T-cell (primary cell): ENCODE results near the gene RNU6-9. TPM values are rescaled to one million over a fixed set of nuclear protein-coding genes. Genes with fewer than 3 reads are reported as not detected.
A peak's percentile ranks its signal among the peaks of the same experiment; 100 is the strongest.

Experiments
- ATAC-seq, 4 experiments: fragments of 200-7000 bp in 3 of 4; fragments of 150-1000 bp in 1 of 4; cut with Tn5 transposase; replicated peaks in 1 of 4; 1 replicate in 3 of 4; 2 replicates in 1 of 4; pipeline ENCODE4 v1.10.0; 2021; ENCODE audit warnings: moderate library complexity in 3 of 4, mild to moderate bottlenecking in 2 of 4, moderate number of reproducible peaks in 1 of 4
- CTCF ChIA-PET, 2 donors: fragments of 300-600 bp; sonication (Branson Sonifier 250); formaldehyde crosslinking; loops; one replicate each; lab custom pipeline; 2022; ENCODE audit warnings: antibody characterized with exemption in 2 of 2; lab: Charles Lee
- POLR2A ChIA-PET, 2 donors: fragments of 300-600 bp; sonication (Branson Sonifier 250); formaldehyde crosslinking; loops; one replicate each; lab custom pipeline; 2022; ENCODE audit warnings: antibody characterized with exemption in 2 of 2; lab: Charles Lee
- DNase-seq, 35 experiments: peaks; one replicate each; pipeline versions ENCODE4 v3.0.0 to v3.0.0-alpha.2; 2013 to 2023
- H3K27ac ChIP-seq: one replicate; pipeline ENCODE4 v1.5.1; 2013; ENCODE audit warnings: low read length
- H3K27me3 ChIP-seq, 2 experiments: replicated peaks in 1 of 2; 1 replicate in 1 of 2; 2 replicates in 1 of 2; pipeline versions ENCODE4 v1.6.1 to v1.7.0; 2013; ENCODE audit warnings: low read length in 1 of 2, mixed read lengths in 1 of 2; ENCODE audit not compliant: control insufficient read depth in 2 of 2, insufficient read depth in 2 of 2; ENCODE audit errors: extremely low read depth in 1 of 2
- H3K36me3 ChIP-seq, 2 donors: 1 replicate in 1 of 2; 2 replicates in 1 of 2; pipeline versions ENCODE4 v1.6.1 to v1.7.0; 2013; ENCODE audit warnings: low read length in 1 of 2; ENCODE audit not compliant: control insufficient read depth in 2 of 2, insufficient read depth in 1 of 2; ENCODE audit errors: extremely low read depth in 1 of 2
- H3K4me1 ChIP-seq, 2 experiments: 1 replicate in 1 of 2; 2 replicates in 1 of 2; pipeline versions ENCODE4 v1.6.1 to v1.7.0; 2013; ENCODE audit warnings: low read length in 2 of 2, mixed read lengths in 1 of 2; ENCODE audit not compliant: insufficient read depth in 2 of 2, control insufficient read depth in 1 of 2; ENCODE audit errors: extremely low read depth in 1 of 2
- H3K4me3 ChIP-seq, 2 donors: 1 replicate in 1 of 2; 2 replicates in 1 of 2; pipeline versions ENCODE4 v1.5.1 to v1.7.0; 2013; ENCODE audit warnings: mild to moderate bottlenecking in 2 of 2, low read length in 1 of 2, moderate library complexity in 1 of 2; ENCODE audit not compliant: control insufficient read depth in 1 of 2; ENCODE audit errors: extremely low read depth in 1 of 2
- H3K9me3 ChIP-seq: 2 replicates; pipeline ENCODE4 v1.7.0; 2013
- H3K27ac Mint-ChIP-seq, 2 donors: one replicate each; pipeline ENCODE4 v1.8.0; 2020 to 2021; ENCODE audit warnings: mild to moderate bottlenecking in 2 of 2, mixed read lengths in 2 of 2
- H3K27me3 Mint-ChIP-seq, 2 donors: one replicate each; pipeline ENCODE4 v1.8.0; 2021 to 2022; ENCODE audit warnings: mixed read lengths in 2 of 2
- H3K36me3 Mint-ChIP-seq: one replicate; pipeline ENCODE4 v1.8.0; 2021; ENCODE audit warnings: mixed read lengths
- H3K4me1 Mint-ChIP-seq, 3 donors: one replicate each; pipeline ENCODE4 v1.8.0; 2020 to 2022; ENCODE audit warnings: mixed read lengths in 3 of 3, mild to moderate bottlenecking in 1 of 3
- H3K4me3 Mint-ChIP-seq, 3 donors: one replicate each; pipeline ENCODE4 v1.8.0; 2020 to 2022; ENCODE audit warnings: mild to moderate bottlenecking in 3 of 3, mixed read lengths in 3 of 3, moderate library complexity in 3 of 3
- H3K9me3 Mint-ChIP-seq, 3 donors: one replicate each; pipeline ENCODE4 v1.8.0; 2020 to 2022; ENCODE audit warnings: mixed read lengths in 3 of 3
- WGBS: methylation state at CpG from one replicate; pipeline ENCODE4 v1.1.5; 2013; ENCODE audit warnings: missing lambda C conversion rate; ENCODE audit not compliant: insufficient coverage; 5-methylcytosine and 5-hydroxymethylcytosine counted together
- total RNA-seq, 35 experiments: library from RNA in 6 of 35; stranded (reverse) in 6 of 35; fragments of 120-200 nt in 1 of 35; gene quantifications; one replicate each; pipeline versions ENCODE4 v1.2.1 to v1.2.4 and lab custom pipeline; 2013 to 2026

Gene RNU6-9
- total RNA-seq, 5 donors from 2014 or later (not counting 1 experiment from before 2014, with no cell fraction given) = not detected

GRCh38 chr19:867301-867793 is 25.9 kb upstream of the RNU6-9 start:
- no peaks in the 10 kb centered on the region for H3K27me3 Mint-ChIP-seq
- DNase-seq (no peak), ATAC-seq (no peak)
- H3K4me1 ChIP-seq = peaks cover 6 to 37% of the 10 kb centered on the region in 2 experiments
- H3K4me3 Mint-ChIP-seq = no peak overlapping the region
- peaks cover 0 to 12% of the 10 kb centered on the region in 2 experiments for H3K27me3 ChIP-seq
- H3K4me1 Mint-ChIP-seq = peaks cover 25 to 30% (median 27%) of the 10 kb centered on the region in 3 donors
- peaks cover 0 to 23% of the 10 kb centered on the region in 2 donors for H3K36me3 ChIP-seq
- H3K9me3 Mint-ChIP-seq = no peaks in the 10 kb centered on the region
- ChIA-PET POLR2A (no interaction called here), CTCF (no interaction called here)
- peak overlapping the region; percentile 34 to 36 for H3K27ac Mint-ChIP-seq
- no peak overlapping the region for H3K4me3 ChIP-seq
- no peaks in the 10 kb centered on the region for H3K9me3 ChIP-seq
- no peak overlapping the region for H3K27ac ChIP-seq
- peaks cover 11% of the 10 kb centered on the region for H3K36me3 Mint-ChIP-seq
- WGBS = 93% methylated on average over 12 of the region's 16 CpGs

- no peak overlapping the region for H3K4me3 Mint-ChIP-seq
- H3K9me3 Mint-ChIP-seq = no peaks in the 10 kb centered on the region
- H3K27me3 Mint-ChIP-seq = no peaks in the 10 kb centered on the region
- H3K36me3 ChIP-seq = peaks cover 0 to 23% of the 10 kb centered on the region in 2 donors
- H3K27ac Mint-ChIP-seq = no peak overlapping the region
- H3K36me3 Mint-ChIP-seq = peaks cover 11% of the 10 kb centered on the region
- no peak overlapping the region for H3K4me3 ChIP-seq
- DNase-seq (no peak), ATAC-seq (no peak)
- ChIA-PET POLR2A (no interaction called here), CTCF (no interaction called here)
- 97% methylated on average over 36 of the region's 39 CpGs for WGBS
- no peak overlapping the region for H3K27ac ChIP-seq
- H3K27me3 ChIP-seq = peaks cover 0 to 6% of the 10 kb centered on the region in 2 experiments
- H3K4me1 Mint-ChIP-seq = peaks cover 23 to 28% (median 26%) of the 10 kb centered on the region in 3 donors
- no peaks in the 10 kb centered on the region for H3K9me3 ChIP-seq
- peaks cover 6 to 34% of the 10 kb centered on the region in 2 experiments for H3K4me1 ChIP-seq
Observed at GRCh38 chr19:867855-868457, 25.3 kb upstream of the RNU6-9 start.

GRCh38 chr19:868458-869244 is 24.6 kb upstream of the RNU6-9 start:
- no peak overlapping the region for H3K27ac Mint-ChIP-seq
- no peaks in the 10 kb centered on the region for H3K27me3 Mint-ChIP-seq
- ATAC-seq = no peak
- H3K27me3 ChIP-seq = peaks cover 0 to 2% of the 10 kb centered on the region in 2 experiments
- H3K9me3 ChIP-seq = no peaks in the 10 kb centered on the region
- H3K27ac ChIP-seq = no peak overlapping the region
- no peak for DNase-seq
- H3K4me1 Mint-ChIP-seq = peaks cover 16 to 22% (median 20%) of the 10 kb centered on the region in 3 donors
- H3K36me3 Mint-ChIP-seq = peaks cover 11% of the 10 kb centered on the region
- CTCF ChIA-PET = no interaction called here
- H3K4me1 ChIP-seq = peaks cover 2 to 32% of the 10 kb centered on the region in 2 experiments
- H3K36me3 ChIP-seq = peaks cover 2 to 23% of the 10 kb centered on the region in 2 donors
- POLR2A ChIA-PET = no interaction called here
- 93% methylated on average over 33 of the region's 34 CpGs for WGBS
- no peaks in the 10 kb centered on the region for H3K9me3 Mint-ChIP-seq
- no peak overlapping the region for H3K4me3 ChIP-seq
- H3K4me3 Mint-ChIP-seq = no peak overlapping the region

- no peak for ATAC-seq
- POLR2A ChIA-PET = no interaction called here
- CTCF ChIA-PET = no interaction called here
- no peaks in the 10 kb centered on the region for H3K27me3 Mint-ChIP-seq
- H3K27ac Mint-ChIP-seq = peak overlapping the region in 1 of 2 donors; percentile 66
- Histone ChIP-seq H3K27ac (no peak overlapping the region), H3K27me3 (no peaks in the 10 kb centered on the region), H3K9me3 (no peaks in the 10 kb centered on the region), H3K4me3 (no peak overlapping the region), H3K36me3 (peaks cover 4 to 23% of the 10 kb centered on the region in 2 donors), H3K4me1 (peaks cover 2 to 27% of the 10 kb centered on the region in 2 experiments)
- H3K4me3 Mint-ChIP-seq = peak overlapping the region in 1 of 3 donors; percentile 59
- H3K36me3 Mint-ChIP-seq = peaks cover 11% of the 10 kb centered on the region
- no peak for DNase-seq
- peaks cover 10 to 18% (median 17%) of the 10 kb centered on the region in 3 donors for H3K4me1 Mint-ChIP-seq
- 89% methylated on average over 21 of the region's 29 CpGs for WGBS
- H3K9me3 Mint-ChIP-seq = no peaks in the 10 kb centered on the region
Observed at GRCh38 chr19:869245-870177, 23.8 kb upstream of the RNU6-9 start.

GRCh38 chr19:870314-870713 is 23.0 kb upstream of the RNU6-9 start:
- H3K9me3 ChIP-seq = no peaks in the 10 kb centered on the region
- no peak overlapping the region for H3K27ac ChIP-seq
- H3K4me1 ChIP-seq = peaks cover 2 to 28% of the 10 kb centered on the region in 2 experiments
- no peaks in the 10 kb centered on the region for H3K27me3 Mint-ChIP-seq
- peaks cover 4 to 23% of the 10 kb centered on the region in 2 donors for H3K36me3 ChIP-seq
- CTCF ChIA-PET = no interaction called here
- ATAC-seq = no peak
- peak overlapping the region in 1 of 3 donors; percentile 59 for H3K4me3 Mint-ChIP-seq
- H3K27me3 ChIP-seq = no peaks in the 10 kb centered on the region
- no peaks in the 10 kb centered on the region for H3K9me3 Mint-ChIP-seq
- H3K27ac Mint-ChIP-seq = peak overlapping the region; percentile 66 to 68
- H3K4me3 ChIP-seq = no peak overlapping the region
- H3K36me3 Mint-ChIP-seq = peaks cover 11% of the 10 kb centered on the region
- DNase-seq = no peak
- WGBS = 98% methylated on average over 5 of the region's 8 CpGs
- H3K4me1 Mint-ChIP-seq = peaks cover 10 to 18% (median 17%) of the 10 kb centered on the region in 3 donors
- POLR2A ChIA-PET = no interaction called here

- Mint-ChIP-seq H3K4me1 (peaks cover 10 to 18% (median 17%) of the 10 kb centered on the region in 3 donors), H3K4me3 (peak overlapping the region in 1 of 3 donors; percentile 59), H3K27ac (no peak overlapping the region), H3K27me3 (no peaks in the 10 kb centered on the region), H3K36me3 (peaks cover 11% of the 10 kb centered on the region), H3K9me3 (no peaks in the 10 kb centered on the region)
- CTCF ChIA-PET = no interaction called here
- DNase-seq = no peak
- Histone ChIP-seq H3K27me3 (no peaks in the 10 kb centered on the region), H3K4me3 (no peak overlapping the region), H3K9me3 (no peaks in the 10 kb centered on the region), H3K4me1 (peaks cover 2 to 33% of the 10 kb centered on the region in 2 experiments), H3K36me3 (peaks cover 9 to 23% of the 10 kb centered on the region in 2 donors), H3K27ac (no peak overlapping the region)
- 98% methylated on average over 28 of the region's 28 CpGs for whole genome bisulfite sequencing
- ATAC-seq = no peak
- POLR2A ChIA-PET = no interaction called here
Observed at GRCh38 chr19:870963-871401, 22.3 kb upstream of the RNU6-9 start.
